ENCODE measurements around the gene PDE4D.
"Not testable (repeated sequence)": the region's sequence is repeated elsewhere in the genome, so short reads cannot be mapped to it uniquely, and the experiment has no call there.

Gene PDE4D

DNA sequence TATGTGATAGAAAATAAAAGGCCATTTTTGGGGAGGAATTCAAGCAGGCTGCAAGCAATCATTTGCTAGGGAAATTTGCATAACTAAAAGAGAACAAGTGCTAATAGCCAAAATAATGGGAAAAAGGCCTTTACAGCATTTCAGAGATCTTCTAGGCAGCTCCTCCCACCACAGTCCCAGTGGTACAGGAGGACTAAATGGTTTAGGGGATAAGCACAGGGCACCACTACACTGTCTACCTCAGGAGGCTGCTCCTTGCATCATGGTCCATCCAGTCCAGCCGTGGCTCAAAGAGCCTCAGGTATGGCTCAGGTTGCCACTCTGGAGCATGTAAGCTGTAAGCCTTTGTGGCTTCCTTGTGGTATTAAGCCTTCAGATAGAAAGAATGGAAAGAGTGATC, 485.6 kb downstream of the PDE4D start:
- Histone ChIP-seq H2BK5ac (ENCODE audit: low read depth, low read length, poor library complexity, severe bottlenecking) (no peak overlapping the region), H3K36me3 (ENCODE audit: control insufficient read depth in 1 of 2, insufficient read depth in 2 of 2, low read depth in 1 of 2, low read length in 2 of 2) (no peaks in the 10 kb centered on the region), H3K4ac (ENCODE audit: low read depth in 1 of 2, low read length in 2 of 2) (no peak overlapping the region), H3K27me3 (ENCODE audit: control insufficient read depth in 1 of 2, insufficient read depth in 1 of 2, low read length in 2 of 2) (no peaks in the 10 kb centered on the region), H3K4me3 (ENCODE audit: insufficient read depth in 1 of 2, low read depth in 1 of 2, low read length in 2 of 2) (no peak overlapping the region), H2BK15ac (ENCODE audit: low read depth, poor library complexity, severe bottlenecking) (no peak overlapping the region), H3K4me1 (ENCODE audit: control insufficient read depth, insufficient read depth, low read depth, low read length) (no peaks in the 10 kb centered on the region), H3K9me3 (ENCODE audit: control insufficient read depth, low read length) (peaks cover 11% of the 10 kb centered on the region), H2BK12ac (ENCODE audit: low read length in 2 of 2) (no peak overlapping the region), H3K23ac (ENCODE audit: low read length in 2 of 2) (no peak overlapping the region), H3K14ac (ENCODE audit: low read length in 2 of 2) (no peak overlapping the region), H2AK5ac (ENCODE audit: low read length, severe bottlenecking) (no peak overlapping the region), H4K91ac (ENCODE audit: low read length) (no peak overlapping the region), H3K79me1 (replicated peaks; ENCODE audit: low read length, poor library complexity, severe bottlenecking) (no peaks in the 10 kb centered on the region), H4K8ac (ENCODE audit: low read length) (no peak overlapping the region), H3K9ac (ENCODE audit: low read length) (no peak overlapping the region), H3K27ac (ENCODE audit: low read length, poor library complexity, severe bottlenecking) (no peak overlapping the region), H3K4me2 (ENCODE audit: low read length, poor library complexity, severe bottlenecking) (no peak overlapping the region), H3K18ac (ENCODE audit: low read depth in 1 of 2, low read length in 2 of 2) (no peak overlapping the region), H2BK120ac (ENCODE audit: low read depth, low read length) (no peak overlapping the region), H2AFZ (ENCODE audit: low read depth, low read length) (no peak overlapping the region)
- WGBS: 100% methylated on average over 1 of the region's 1 CpG
- DNase-seq: no peak

- no peak overlapping the region for H3K27ac ChIP-seq (ENCODE audit: low read length, poor library complexity, severe bottlenecking)
- no peak overlapping the region for H2BK15ac ChIP-seq (ENCODE audit: low read depth, poor library complexity, severe bottlenecking)
- no peak overlapping the region for H3K23ac ChIP-seq (ENCODE audit: low read length in 2 of 2)
- H3K18ac ChIP-seq (ENCODE audit: low read depth in 1 of 2, low read length in 2 of 2): no peak overlapping the region
- no peak overlapping the region for H2AK5ac ChIP-seq (ENCODE audit: low read length, severe bottlenecking)
- H3K9me3 ChIP-seq (ENCODE audit: control insufficient read depth, low read length): no peaks in the 10 kb centered on the region
- DNase-seq: no peak
- no peak overlapping the region for H3K14ac ChIP-seq (ENCODE audit: low read length in 2 of 2)
- no peak overlapping the region for H2BK12ac ChIP-seq (ENCODE audit: low read length in 2 of 2)
- no peak overlapping the region for H2BK120ac ChIP-seq (ENCODE audit: low read depth, low read length)
- no peak overlapping the region for H3K9ac ChIP-seq (ENCODE audit: low read length)
- no peaks in the 10 kb centered on the region for H3K27me3 ChIP-seq (ENCODE audit: control insufficient read depth in 1 of 2, insufficient read depth in 1 of 2, low read length in 2 of 2)
- no peaks in the 10 kb centered on the region for H3K36me3 ChIP-seq (ENCODE audit: control insufficient read depth in 1 of 2, insufficient read depth in 2 of 2, low read depth in 1 of 2, low read length in 2 of 2)
- no peaks in the 10 kb centered on the region for H3K79me1 ChIP-seq (replicated peaks; ENCODE audit: low read length, poor library complexity, severe bottlenecking)
- H4K8ac ChIP-seq (ENCODE audit: low read length): no peak overlapping the region
- H3K4me1 ChIP-seq (ENCODE audit: control insufficient read depth, insufficient read depth, low read depth, low read length): no peaks in the 10 kb centered on the region
- H3K4me2 ChIP-seq (ENCODE audit: low read length, poor library complexity, severe bottlenecking): no peak overlapping the region
- no peak overlapping the region for H2BK5ac ChIP-seq (ENCODE audit: low read depth, low read length, poor library complexity, severe bottlenecking)
- no peak overlapping the region for H3K4ac ChIP-seq (ENCODE audit: low read depth in 1 of 2, low read length in 2 of 2)
- no peak overlapping the region for H4K91ac ChIP-seq (ENCODE audit: low read length)
- no peak overlapping the region for H2AFZ ChIP-seq (ENCODE audit: low read depth, low read length)
- 81% methylated on average over 2 of the region's 2 CpGs for WGBS
- no peak overlapping the region for H3K4me3 ChIP-seq (ENCODE audit: insufficient read depth in 1 of 2, low read depth in 1 of 2, low read length in 2 of 2)
Measured at GRCh38 chr5:59401637-59402036, 491.9 kb downstream of the PDE4D start.

- H3K79me1 ChIP-seq (replicated peaks; ENCODE audit: low read length, poor library complexity, severe bottlenecking); H3K23ac ChIP-seq (ENCODE audit: low read length in 2 of 2); H3K9me3 ChIP-seq (ENCODE audit: control insufficient read depth, low read length); H2AK5ac ChIP-seq (ENCODE audit: low read length, severe bottlenecking); H2BK15ac ChIP-seq (ENCODE audit: low read depth, poor library complexity, severe bottlenecking); H3K9ac ChIP-seq (ENCODE audit: low read length); H3K18ac ChIP-seq (ENCODE audit: low read depth in 1 of 2, low read length in 2 of 2); H4K8ac ChIP-seq (ENCODE audit: low read length); H2BK5ac ChIP-seq (ENCODE audit: low read depth, low read length, poor library complexity, severe bottlenecking); H4K91ac ChIP-seq (ENCODE audit: low read length); H3K27ac ChIP-seq (ENCODE audit: low read length, poor library complexity, severe bottlenecking); DNase-seq; H2AFZ ChIP-seq (ENCODE audit: low read depth, low read length); H2BK12ac ChIP-seq (ENCODE audit: low read length in 2 of 2); H3K4me2 ChIP-seq (ENCODE audit: low read length, poor library complexity, severe bottlenecking); H3K4me3 ChIP-seq (ENCODE audit: insufficient read depth in 1 of 2, low read depth in 1 of 2, low read length in 2 of 2); H3K36me3 ChIP-seq (ENCODE audit: control insufficient read depth in 1 of 2, insufficient read depth in 2 of 2, low read depth in 1 of 2, low read length in 2 of 2); H3K14ac ChIP-seq (ENCODE audit: low read length in 2 of 2); H3K4me1 ChIP-seq (ENCODE audit: control insufficient read depth, insufficient read depth, low read depth, low read length); H2BK120ac ChIP-seq (ENCODE audit: low read depth, low read length); H3K4ac ChIP-seq (ENCODE audit: low read depth in 1 of 2, low read length in 2 of 2): not testable (repeated sequence)
- WGBS: 89% methylated on average over 12 of the region's 15 CpGs
- peaks cover 0 to 16% of the 10 kb centered on the region in 2 experiments for H3K27me3 ChIP-seq (ENCODE audit: control insufficient read depth in 1 of 2, insufficient read depth in 1 of 2, low read length in 2 of 2)
Measured at GRCh38 chr5:59394956-59395355, 498.6 kb downstream of the PDE4D start.

DNA sequence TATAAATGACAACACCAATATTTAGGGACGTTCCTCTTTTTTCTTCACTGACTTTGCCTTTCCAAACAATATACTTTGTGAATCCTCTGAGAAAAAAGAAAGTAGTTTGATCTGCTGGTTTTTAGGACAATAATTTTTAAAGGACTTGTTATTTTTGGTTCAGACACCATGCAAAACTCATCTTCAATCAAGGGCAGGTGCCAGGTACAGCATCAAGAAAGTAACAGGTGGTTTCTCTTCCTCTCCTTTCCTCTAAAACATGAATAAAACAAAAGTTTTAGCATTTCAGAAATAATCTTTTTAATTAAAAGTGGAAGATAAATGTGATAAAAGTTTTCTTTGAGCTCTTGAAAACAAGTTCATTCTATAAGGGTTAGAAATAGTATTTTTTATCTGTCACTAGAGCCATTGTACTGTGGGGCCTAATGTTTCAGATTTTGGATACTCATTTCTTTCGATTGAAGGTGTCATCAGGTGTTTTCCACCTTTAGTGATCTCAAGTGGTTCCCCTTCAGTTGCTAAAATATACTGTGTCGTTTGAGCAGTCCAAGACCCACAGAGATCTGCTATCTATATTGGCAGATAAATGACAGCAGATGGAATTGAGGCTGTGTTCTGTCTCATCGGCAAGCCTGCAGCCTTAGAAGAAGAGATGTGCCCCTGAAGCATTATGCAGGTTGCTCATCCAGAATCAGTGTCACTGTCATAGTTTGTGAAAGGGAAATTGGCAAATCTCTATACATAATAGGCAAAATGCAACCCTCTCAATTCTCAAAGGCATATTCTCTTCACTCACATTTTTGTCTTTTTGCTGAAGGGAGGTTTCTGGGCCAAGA, 499.7 kb downstream of the PDE4D start:
- H3K36me3 ChIP-seq (ENCODE audit: control insufficient read depth in 1 of 2, insufficient read depth in 2 of 2, low read depth in 1 of 2, low read length in 2 of 2): no peaks in the 10 kb centered on the region
- H3K4me3 ChIP-seq (ENCODE audit: insufficient read depth in 1 of 2, low read depth in 1 of 2, low read length in 2 of 2): no peak overlapping the region
- no peak overlapping the region for H3K9ac ChIP-seq (ENCODE audit: low read length)
- H2AK5ac ChIP-seq (ENCODE audit: low read length, severe bottlenecking): no peak overlapping the region
- H2BK15ac ChIP-seq (ENCODE audit: low read depth, poor library complexity, severe bottlenecking): no peak overlapping the region
- H3K27ac ChIP-seq (ENCODE audit: low read length, poor library complexity, severe bottlenecking): no peak overlapping the region
- H3K9me3 ChIP-seq (ENCODE audit: control insufficient read depth, low read length): no peaks in the 10 kb centered on the region
- no peak overlapping the region for H2BK5ac ChIP-seq (ENCODE audit: low read depth, low read length, poor library complexity, severe bottlenecking)
- no peaks in the 10 kb centered on the region for H3K79me1 ChIP-seq (replicated peaks; ENCODE audit: low read length, poor library complexity, severe bottlenecking)
- no peak overlapping the region for H3K4me2 ChIP-seq (ENCODE audit: low read length, poor library complexity, severe bottlenecking)
- WGBS: 92% methylated on average over 3 of the region's 4 CpGs
- no peak overlapping the region for H4K8ac ChIP-seq (ENCODE audit: low read length)
- H3K4me1 ChIP-seq (ENCODE audit: control insufficient read depth, insufficient read depth, low read depth, low read length): no peaks in the 10 kb centered on the region
- H2AFZ ChIP-seq (ENCODE audit: low read depth, low read length): no peak overlapping the region
- peaks cover 0 to 16% of the 10 kb centered on the region in 2 experiments for H3K27me3 ChIP-seq (ENCODE audit: control insufficient read depth in 1 of 2, insufficient read depth in 1 of 2, low read length in 2 of 2)
- no peak overlapping the region for H2BK12ac ChIP-seq (ENCODE audit: low read length in 2 of 2)
- no peak overlapping the region for H3K23ac ChIP-seq (ENCODE audit: low read length in 2 of 2)
- no peak overlapping the region for H3K14ac ChIP-seq (ENCODE audit: low read length in 2 of 2)
- H3K18ac ChIP-seq (ENCODE audit: low read depth in 1 of 2, low read length in 2 of 2): no peak overlapping the region
- H4K91ac ChIP-seq (ENCODE audit: low read length): no peak overlapping the region
- no peak overlapping the region for H3K4ac ChIP-seq (ENCODE audit: low read depth in 1 of 2, low read length in 2 of 2)
- DNase-seq: no peak
- H2BK120ac ChIP-seq (ENCODE audit: low read depth, low read length): no peak overlapping the region

Data from mesenchymal stem cell (in vitro differentiated cells and primary cell).